ENCODE data around the gene ZBTB16.
A peak's percentile ranks its signal among the peaks of the same experiment; 100 is the strongest.
"Not testable (repeated sequence)": the region's sequence is repeated elsewhere in the genome, so short reads cannot be mapped to it uniquely, and the experiment has no call there.

The ZBTB16 gene

DNA sequence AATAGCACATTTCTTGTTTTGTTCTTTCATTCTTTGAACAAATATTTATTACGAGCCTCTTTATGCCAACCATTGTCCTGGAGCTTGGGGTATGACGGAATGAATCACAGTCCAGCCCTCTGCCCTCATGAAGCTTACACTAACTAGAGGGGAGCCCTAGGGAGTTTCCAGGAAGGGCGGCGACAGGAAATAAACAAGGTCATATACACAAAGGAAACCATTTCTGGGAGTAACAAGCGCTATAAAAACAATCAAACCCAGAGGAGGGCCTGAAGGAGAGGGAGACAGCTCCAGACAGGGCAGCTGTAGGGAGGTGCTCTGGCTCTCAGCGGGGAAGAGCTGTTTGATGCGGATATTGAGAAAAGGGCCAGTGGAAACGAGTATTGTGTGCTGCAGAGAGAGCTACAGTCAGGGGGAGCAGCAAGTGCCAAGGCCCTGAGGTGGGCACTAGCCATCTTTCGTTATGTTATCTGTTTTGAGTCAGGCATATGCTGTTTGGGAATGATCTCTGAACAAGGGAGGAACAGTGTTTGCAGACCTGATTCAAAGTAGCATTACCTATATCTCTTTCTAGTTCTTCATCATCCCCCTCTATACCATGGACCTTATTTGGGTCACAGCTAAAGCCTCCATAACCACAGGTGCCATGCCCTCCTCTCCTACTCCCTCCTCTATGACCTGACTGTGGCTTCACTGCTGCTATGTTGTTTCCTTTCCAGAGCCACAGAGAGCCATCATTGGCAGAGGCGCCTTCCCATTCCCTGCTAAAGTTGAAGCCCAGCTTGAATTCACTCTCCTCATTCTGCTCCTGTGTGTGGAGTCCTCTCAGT is 15.3 kb upstream of the ZBTB16 start:
- DNase-seq: no peak

- no peak for DNase-seq
Observed at GRCh38 chr11:114047327-114047726, 12.2 kb upstream of the ZBTB16 start.

- DNase-seq: no peak
Observed at GRCh38 chr11:114049050-114049449, 10.5 kb upstream of the ZBTB16 start.

GRCh38 chr11:114049766-114050165 is 9.7 kb upstream of the ZBTB16 start:
- not testable (repeated sequence) for DNase-seq

- DNase-seq: no peak
Observed at GRCh38 chr11:114050258-114050927, 9.1 kb upstream of the ZBTB16 start.

GRCh38 chr11:114051558-114051957 is 8.0 kb upstream of the ZBTB16 start:
- no peak for DNase-seq

DNA sequence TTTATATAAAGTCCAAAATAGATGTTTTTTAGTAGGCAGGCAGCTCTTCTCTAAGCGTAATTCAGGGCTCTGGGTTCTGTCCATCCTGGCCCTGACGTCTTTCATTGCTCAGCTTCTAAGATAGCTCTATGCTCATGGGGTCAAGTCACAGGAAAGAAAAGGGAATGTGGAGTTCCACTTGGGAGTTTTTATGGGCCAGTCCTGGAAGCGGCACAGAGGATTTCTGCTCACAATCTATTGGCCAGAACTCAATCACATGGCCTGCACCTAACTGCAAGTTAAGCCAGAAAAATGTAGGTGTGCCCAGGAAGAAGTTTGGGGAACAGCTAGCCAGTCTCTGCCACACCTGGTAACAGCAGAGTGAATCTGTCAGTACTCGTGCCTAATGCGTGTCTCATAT is 7.4 kb upstream of the ZBTB16 start:
- DNase-seq: no peak

DNA sequence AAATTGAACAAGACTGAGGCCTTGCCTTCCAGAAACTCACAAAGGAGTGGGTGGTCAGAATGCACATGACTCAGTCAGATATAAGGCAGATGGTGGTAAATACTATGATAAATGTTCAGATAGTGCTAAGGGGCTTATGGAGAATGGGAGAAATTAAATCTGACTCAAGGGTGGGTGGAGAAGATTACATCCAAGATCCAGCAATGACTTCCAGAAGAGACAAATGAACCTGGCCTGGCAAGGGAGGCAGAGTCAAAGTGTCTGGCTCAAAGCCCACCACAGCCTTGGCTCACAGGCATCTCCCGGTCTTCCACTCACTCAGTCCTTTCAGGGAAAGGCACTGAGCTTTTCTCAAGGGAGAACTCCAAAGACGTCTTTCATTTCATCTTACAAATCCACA is 6.1 kb upstream of the ZBTB16 start:
- no peak for DNase-seq

- no peak for DNase-seq
Observed at GRCh38 chr11:114054806-114055205, 4.7 kb upstream of the ZBTB16 start.

- no peak for DNase-seq
Observed at GRCh38 chr11:114056409-114056808, 3.1 kb upstream of the ZBTB16 start.

- DNase-seq: no peak
Observed at GRCh38 chr11:114057147-114057546, 2.4 kb upstream of the ZBTB16 start.

- no peak for DNase-seq
Observed at GRCh38 chr11:114057605-114058004, 1.9 kb upstream of the ZBTB16 start.

- no peak for DNase-seq
Observed at GRCh38 chr11:114058026-114058706, 1.3 kb upstream of the ZBTB16 start.

DNA sequence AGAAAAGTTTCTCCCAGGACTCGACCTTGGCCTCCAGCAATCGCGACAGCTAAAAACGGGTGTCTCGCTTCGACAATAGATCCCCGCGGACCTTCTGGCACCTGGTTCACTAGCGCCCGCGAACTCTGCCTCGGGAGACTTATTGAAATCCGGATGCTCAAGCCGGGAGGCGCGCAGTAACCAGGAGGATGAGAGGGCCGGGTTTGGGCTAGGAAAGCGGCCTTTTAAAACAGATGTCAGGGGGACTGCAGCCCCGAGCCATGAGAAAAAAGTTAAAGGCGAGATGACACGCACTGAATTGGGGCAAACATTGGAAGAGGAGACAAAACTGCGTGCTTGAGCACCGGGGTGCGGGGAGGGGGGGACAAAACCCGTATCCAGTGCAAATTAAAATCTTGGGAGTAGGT is 637 bp upstream of the ZBTB16 start:
- DNase-seq: peak in 1 of 2 donors; percentile 15

- DNase-seq: peak; percentile 34 to 37
Observed at GRCh38 chr11:114059984-114060391, 477 bp downstream of the ZBTB16 start.

- peak in 1 of 2 donors; percentile 44 for DNase-seq
Observed at GRCh38 chr11:114060392-114061047, 1.0 kb downstream of the ZBTB16 start.

DNA sequence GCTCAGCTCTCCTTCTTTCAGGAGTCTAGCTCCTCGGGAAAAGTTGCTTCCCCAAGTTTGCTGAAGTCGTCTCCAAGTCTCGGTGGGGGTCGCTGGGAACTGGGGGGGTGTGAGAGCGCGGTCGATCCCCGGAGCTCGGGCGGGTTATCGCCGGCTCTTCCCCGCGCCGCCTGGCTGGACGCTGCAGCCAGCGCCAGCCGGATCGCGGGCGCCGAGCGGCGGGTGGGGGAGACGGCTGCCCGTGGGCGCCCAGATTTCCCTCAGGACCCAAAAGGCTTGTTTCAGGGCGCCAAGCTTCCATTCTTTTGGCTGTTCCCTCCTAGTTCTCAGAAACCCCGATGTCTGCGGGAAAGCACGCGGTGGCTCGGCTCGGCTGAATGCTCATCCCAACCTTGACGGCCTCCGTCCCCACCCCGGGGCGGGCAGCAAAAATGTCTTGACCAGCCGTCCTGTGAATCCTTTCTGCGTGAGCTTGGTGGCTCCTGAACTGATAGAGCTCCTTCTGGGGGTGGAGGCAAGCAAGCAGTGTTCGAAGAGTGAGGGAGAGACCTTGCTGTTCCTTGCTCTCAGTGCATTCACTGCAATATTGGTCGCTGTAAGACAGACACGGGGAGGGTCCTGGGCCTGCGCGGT is 1.7 kb downstream of the ZBTB16 start:
- no peak for DNase-seq

GRCh38 chr11:114061681-114062049 is 2.2 kb downstream of the ZBTB16 start:
- DNase-seq: no peak

GRCh38 chr11:114062272-114062671 is 2.8 kb downstream of the ZBTB16 start:
- no peak for DNase-seq

- no peak for DNase-seq
Observed at GRCh38 chr11:114063149-114063828, 3.8 kb downstream of the ZBTB16 start.

- DNase-seq: no peak
Observed at GRCh38 chr11:114063829-114064201, 4.3 kb downstream of the ZBTB16 start.

DNA sequence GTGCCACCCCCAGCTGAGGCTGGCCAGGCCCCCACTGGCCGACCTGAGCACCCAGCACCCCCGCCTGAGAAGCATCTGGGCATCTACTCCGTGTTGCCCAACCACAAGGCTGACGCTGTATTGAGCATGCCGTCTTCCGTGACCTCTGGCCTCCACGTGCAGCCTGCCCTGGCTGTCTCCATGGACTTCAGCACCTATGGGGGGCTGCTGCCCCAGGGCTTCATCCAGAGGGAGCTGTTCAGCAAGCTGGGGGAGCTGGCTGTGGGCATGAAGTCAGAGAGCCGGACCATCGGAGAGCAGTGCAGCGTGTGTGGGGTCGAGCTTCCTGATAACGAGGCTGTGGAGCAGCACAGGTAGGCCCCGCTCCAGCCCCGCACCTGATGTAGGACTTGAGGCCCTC is 4.7 kb downstream of the ZBTB16 start:
- no peak for DNase-seq

Measured in stimulated activated CD4-positive, alpha-beta T cell treated with anti-CD3 and anti-CD28 coated beads, Interleukin-2, amount 100 ng/mL, for 24 hours (primary cell).